Mesodermal cell (in vitro differentiated cells): ENCODE results near the gene PTPRN2.

Experiments used
- H3K27ac ChIP-seq: 2 replicates; pipeline ENCODE4 v1.7.0; 2013; ENCODE audit warnings: mild to moderate bottlenecking, low read depth, low read length, moderate library complexity; ENCODE audit not compliant: severe bottlenecking
- H3K36me3 ChIP-seq: 2 replicates; pipeline ENCODE4 v1.7.1; 2013; ENCODE audit warnings: mild to moderate bottlenecking, low read length, moderate library complexity; ENCODE audit not compliant: control insufficient read depth, insufficient read depth
- H3K4me1 ChIP-seq: one replicate; pipeline ENCODE4 v1.7.1; 2013; ENCODE audit warnings: mild to moderate bottlenecking, low read length; ENCODE audit not compliant: insufficient read depth, control insufficient read depth, poor library complexity, severe bottlenecking
- H3K4me3 ChIP-seq: 2 replicates; pipeline ENCODE4 v1.7.0; 2013; ENCODE audit warnings: low read length, control low read depth, mild to moderate bottlenecking; ENCODE audit not compliant: insufficient read depth, poor library complexity, severe bottlenecking; ENCODE audit errors: extremely low read depth
- H3K9me3 ChIP-seq: 2 replicates; pipeline ENCODE4 v1.7.1; 2013; ENCODE audit warnings: mild to moderate bottlenecking, low read length, moderate library complexity; ENCODE audit not compliant: control insufficient read depth
- WGBS, 2 experiments: methylation state at CpG; one replicate each; pipeline ENCODE4 v1.1.5; 2013; ENCODE audit warnings: missing lambda C conversion rate in 2 of 2; ENCODE audit not compliant: insufficient coverage in 2 of 2; 5-methylcytosine and 5-hydroxymethylcytosine counted together

The PTPRN2 gene

DNA sequence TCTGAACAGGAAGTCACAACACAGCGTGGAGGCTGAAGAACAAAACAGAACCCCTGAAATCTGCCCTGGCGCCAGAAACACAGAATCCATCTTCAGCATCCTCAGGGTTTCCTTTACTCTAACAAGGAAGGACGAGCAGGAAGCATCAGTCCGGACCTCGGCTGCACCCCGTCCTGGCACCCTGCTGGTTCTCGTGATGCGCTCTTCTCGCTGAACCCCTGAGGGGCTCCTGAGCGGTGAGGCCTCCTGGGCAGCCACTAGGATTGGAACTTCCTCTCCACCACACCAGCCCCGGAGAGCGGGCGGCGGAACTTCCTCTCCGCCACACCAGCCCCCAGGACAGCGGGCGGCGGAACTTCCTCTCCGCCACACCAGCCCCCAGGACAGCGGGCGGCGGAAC, 461.9 kb downstream of the PTPRN2 start:
- no peak overlapping the region for H3K27ac ChIP-seq
- WGBS, 2 experiments: 75 to 85% methylated on average over 6 to 9 of the region's 22 CpGs

DNA sequence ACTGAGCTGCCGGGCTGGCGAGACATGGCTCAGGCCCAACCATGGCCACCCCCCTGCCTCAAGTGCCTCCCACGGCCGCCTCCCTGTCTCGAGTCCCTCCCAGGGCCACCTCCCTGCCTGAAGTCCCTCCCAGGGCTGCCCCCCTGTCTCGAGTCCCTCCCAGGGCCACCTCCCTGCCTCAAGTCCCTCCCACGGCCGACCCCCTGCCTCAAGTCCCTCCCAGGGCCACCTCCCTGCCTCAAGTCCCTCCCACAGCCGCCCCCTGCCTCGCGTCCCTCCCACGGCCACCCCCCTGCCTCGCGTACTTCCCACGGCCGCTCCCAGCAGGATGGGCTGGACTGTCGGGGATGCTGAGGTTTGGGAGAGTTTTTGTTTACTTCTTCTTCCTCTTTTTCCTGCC, 462.5 kb downstream of the PTPRN2 start:
- Histone ChIP-seq H3K27ac (no peak overlapping the region), H3K4me1 (no peaks in the 10 kb centered on the region), H3K36me3 (no peaks in the 10 kb centered on the region), H3K4me3 (no peak overlapping the region), H3K9me3 (peaks cover 76% of the 10 kb centered on the region)
- 73% methylated on average over 9 of the region's 17 CpGs; no CpG with 5 or more reads in 1 of the 2 experiments for WGBS, 2 experiments

More for the DNA sequence above, 461.9 kb downstream of the PTPRN2 start:
- Histone ChIP-seq H3K9me3 (peaks cover 82% of the 10 kb centered on the region), H3K4me1 (no peaks in the 10 kb centered on the region), H3K36me3 (no peaks in the 10 kb centered on the region), H3K4me3 (no peak overlapping the region)

DNA sequence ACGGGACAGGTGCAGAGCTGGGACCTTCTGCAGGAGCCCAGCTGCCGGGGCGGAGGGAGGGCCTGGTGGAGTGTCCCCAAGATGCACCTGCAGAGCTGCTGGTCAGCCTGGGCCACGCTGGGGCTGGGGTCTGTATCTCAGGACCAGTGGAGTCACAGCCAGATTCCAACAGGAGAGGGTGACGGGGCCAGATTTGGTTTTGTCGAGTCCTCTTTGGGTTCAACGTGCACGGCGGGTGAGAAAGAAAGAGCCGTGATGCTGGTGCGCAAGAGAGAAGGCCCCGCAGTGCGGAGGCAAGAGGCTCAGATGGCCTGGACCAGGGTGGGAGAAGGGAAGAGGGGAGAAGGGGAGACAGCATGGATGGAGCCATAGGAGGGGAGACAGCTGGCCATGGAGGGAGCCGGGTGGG, 462.9 kb downstream of the PTPRN2 start:
- Histone ChIP-seq H3K36me3 (no peaks in the 10 kb centered on the region), H3K4me1 (no peaks in the 10 kb centered on the region), H3K9me3 (peaks cover 76% of the 10 kb centered on the region), H3K27ac (no peak overlapping the region), H3K4me3 (no peak overlapping the region)
- 77 to 89% methylated on average over 13 to 14 of the region's 14 CpGs for WGBS, 2 experiments

DNA sequence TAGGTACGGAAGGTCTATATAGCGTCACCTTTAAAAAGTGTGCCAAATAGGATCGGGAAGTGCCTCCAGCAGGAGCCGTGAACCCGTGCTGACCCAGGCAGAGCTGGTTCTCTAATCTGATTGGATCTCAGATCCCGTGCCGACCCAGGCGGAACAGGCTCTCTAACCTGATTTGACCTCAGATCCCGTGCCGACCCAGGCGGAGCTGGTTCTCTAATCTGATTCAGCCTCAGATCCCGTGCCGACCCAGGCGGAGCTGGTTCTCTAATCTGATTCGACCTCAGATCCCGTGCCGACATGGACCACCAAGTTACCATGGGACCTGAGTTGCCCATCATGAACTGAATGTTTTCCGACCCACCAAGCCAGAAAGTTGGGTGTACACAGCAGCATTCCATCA, 463.9 kb downstream of the PTPRN2 start:
- WGBS, 2 experiments: 85 to 91% methylated on average over 17 to 18 of the region's 18 CpGs
- Histone ChIP-seq H3K9me3 (peaks cover 69% of the 10 kb centered on the region), H3K36me3 (no peaks in the 10 kb centered on the region), H3K27ac (no peak overlapping the region), H3K4me3 (no peak overlapping the region), H3K4me1 (no peaks in the 10 kb centered on the region)

DNA sequence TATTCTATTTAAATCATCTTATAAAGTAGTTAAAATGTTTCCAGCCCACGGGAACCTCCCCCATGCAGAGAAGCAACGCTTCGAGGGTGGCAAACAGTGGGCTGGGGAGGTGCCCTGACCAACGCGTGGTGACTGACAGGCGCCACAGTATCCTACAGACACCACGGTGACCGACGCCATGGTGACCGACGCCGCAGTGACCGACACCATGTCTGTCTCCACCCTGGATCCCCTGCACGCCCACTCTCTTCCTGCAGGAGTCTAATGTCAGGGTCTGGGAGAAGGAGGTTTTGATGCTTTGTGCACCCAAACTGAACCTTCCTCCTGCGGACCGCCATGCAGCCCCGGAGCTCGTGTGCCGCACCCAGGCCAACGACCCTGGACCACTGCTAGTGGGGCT, 464.4 kb downstream of the PTPRN2 start:
- Histone ChIP-seq H3K4me3 (no peak overlapping the region), H3K4me1 (no peaks in the 10 kb centered on the region), H3K36me3 (no peaks in the 10 kb centered on the region), H3K9me3 (peaks cover 63% of the 10 kb centered on the region), H3K27ac (no peak overlapping the region)
- WGBS, 2 experiments: 79 to 87% methylated on average over 11 to 16 of the region's 20 CpGs

DNA sequence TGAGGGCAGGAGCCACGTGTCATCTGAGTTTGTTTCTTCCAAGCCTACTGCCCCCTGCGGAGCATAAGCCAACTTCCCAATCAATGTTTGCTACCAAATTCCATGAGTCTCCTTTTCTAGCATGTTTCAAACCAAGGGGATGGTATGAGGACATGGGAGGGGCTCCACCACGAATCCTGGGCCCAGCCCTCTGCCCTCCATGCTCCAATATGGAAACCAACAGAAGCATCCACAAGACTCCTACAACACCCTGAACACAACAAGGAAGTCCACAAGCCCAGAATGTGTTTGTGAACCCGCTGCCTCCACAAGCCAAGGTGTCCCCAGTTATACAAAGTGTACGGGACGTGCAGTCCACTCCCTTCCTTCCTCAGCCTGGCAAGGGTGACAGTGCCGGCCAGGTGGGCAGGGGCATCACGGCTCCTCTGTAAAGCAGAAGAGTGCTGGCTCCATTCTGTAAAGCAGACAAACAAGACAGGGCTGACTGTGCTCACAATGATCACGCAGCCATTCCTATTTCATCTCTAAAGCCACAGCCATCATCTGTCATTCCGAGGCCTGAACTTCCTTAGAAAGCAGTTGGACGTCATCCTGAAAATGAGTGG, 466.1 kb downstream of the PTPRN2 start:
- 55 to 59% methylated on average over 7 to 11 of the region's 11 CpGs for WGBS, 2 experiments
- no peaks in the 10 kb centered on the region for H3K4me1 ChIP-seq
- H3K36me3 ChIP-seq: no peaks in the 10 kb centered on the region
- no peak overlapping the region for H3K27ac ChIP-seq
- peaks cover 57% of the 10 kb centered on the region for H3K9me3 ChIP-seq
- H3K4me3 ChIP-seq: no peak overlapping the region

DNA sequence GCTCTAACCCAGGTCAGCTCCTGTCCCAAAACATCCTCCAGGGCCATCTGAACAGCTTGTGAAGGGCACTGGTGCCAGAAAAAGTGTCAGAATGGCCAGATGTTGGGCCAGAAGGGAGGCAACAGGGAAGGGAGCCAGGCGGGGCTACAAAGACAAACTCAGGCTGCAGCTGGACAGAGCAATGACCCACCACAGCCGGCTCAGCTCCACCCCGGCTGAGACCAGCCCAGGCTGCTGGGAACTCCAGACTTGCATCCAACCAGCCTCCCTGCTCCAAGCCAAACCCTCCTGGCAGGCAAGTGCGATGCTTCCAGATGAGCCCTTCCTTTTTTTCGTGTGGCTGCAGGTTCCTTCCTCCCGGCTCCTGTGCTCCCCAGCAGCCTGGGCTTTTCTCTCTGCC, 466.9 kb downstream of the PTPRN2 start:
- 38 to 53% methylated on average over 6 of the region's 6 CpGs for WGBS, 2 experiments
- Histone ChIP-seq H3K9me3 (peaks cover 58% of the 10 kb centered on the region), H3K36me3 (no peaks in the 10 kb centered on the region), H3K27ac (no peak overlapping the region), H3K4me3 (no peak overlapping the region), H3K4me1 (no peaks in the 10 kb centered on the region)

DNA sequence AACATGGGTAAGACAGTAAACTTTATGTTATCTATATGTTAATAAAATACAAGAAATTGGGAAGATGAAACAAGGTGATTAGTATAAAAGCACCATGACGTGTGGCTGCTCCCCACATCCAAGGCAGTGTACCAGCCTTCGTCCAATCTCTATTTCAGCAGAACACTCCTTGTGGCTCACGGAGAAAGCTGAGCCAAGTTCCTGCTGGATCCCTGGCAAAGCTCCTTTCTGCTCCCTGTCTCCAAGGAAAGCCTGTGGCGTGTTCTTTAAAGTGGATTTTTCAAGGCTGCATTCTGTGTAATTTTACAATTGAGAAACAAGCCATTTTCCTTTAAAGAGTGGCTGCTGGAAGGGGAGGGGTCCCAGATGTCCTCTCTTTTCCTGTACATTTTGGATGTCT, 467.3 kb downstream of the PTPRN2 start:
- Histone ChIP-seq H3K4me1 (no peaks in the 10 kb centered on the region), H3K27ac (no peak overlapping the region), H3K4me3 (no peak overlapping the region), H3K9me3 (peaks cover 59% of the 10 kb centered on the region), H3K36me3 (no peaks in the 10 kb centered on the region)
- 54 to 66% methylated on average over 3 to 4 of the region's 4 CpGs for WGBS, 2 experiments

DNA sequence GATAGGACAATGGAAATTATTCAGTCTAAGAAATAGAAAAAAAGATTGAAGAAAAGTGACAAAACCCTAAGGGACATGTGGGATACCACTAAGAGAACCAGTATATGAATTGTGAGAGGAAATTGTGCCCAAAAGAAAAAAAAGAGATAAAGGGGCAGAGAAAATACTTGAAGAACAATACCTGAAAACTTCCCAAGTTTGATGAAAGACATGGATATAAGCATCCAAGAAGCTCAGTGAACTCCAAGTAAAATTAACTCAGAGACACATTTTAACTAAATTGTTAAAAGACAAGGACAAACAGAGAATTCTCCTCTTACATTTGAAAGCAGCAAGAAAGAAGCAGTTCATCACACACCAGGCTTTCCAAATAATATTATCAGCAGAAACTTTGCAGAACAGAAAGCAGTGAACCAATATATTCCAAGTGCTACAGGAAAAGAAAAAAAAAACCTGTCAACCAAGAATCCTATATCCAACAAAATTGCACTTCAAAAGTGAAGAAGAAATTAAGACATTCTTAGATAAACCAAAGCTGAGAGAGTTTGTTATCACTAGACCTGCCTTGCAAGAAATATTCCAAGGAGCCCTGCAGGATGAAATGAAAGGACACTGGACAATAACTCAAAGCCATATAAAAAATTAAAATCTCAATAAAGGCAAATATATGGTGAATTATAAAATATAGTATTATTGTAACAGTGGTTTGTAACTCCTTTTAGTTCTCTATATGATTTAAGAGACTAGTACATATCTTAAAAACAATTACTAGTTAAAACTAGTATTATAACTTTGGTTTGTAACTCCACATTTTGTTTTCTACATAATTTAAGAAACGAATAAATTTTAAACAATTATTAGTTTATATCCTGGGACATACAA, 470.0 kb downstream of the PTPRN2 start:
- H3K4me3 ChIP-seq: no peak overlapping the region
- H3K36me3 ChIP-seq: no peaks in the 10 kb centered on the region
- WGBS, 2 experiments: no CpG with 5 or more reads among the region's 1 CpG
- peaks cover 63% of the 10 kb centered on the region for H3K9me3 ChIP-seq
- no peak overlapping the region for H3K27ac ChIP-seq
- no peaks in the 10 kb centered on the region for H3K4me1 ChIP-seq

DNA sequence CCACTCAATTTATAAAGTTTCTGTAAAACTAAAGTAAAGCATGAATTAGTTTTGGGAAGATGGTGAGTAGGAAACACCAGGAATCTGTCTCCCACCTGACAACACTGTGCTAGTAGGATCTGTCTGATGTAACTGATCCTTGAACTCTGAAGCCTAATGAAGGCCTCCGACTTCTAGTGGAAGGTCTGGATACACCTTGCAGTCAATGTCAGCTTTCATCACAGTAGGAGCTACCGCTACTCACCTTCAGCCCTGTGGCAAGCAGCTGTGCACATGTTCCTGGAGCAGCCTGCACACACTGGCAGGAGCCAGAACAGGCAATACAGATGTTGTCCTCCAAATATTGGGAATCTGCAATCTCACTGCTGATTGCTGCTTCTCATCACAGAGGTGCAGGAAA, 471.4 kb downstream of the PTPRN2 start:
- Histone ChIP-seq H3K9me3 (peaks cover 63% of the 10 kb centered on the region), H3K27ac (no peak overlapping the region), H3K36me3 (no peaks in the 10 kb centered on the region), H3K4me1 (no peaks in the 10 kb centered on the region), H3K4me3 (no peak overlapping the region)
- 55 to 79% methylated on average over 2 of the region's 2 CpGs for WGBS, 2 experiments
